K562 (cell line): ENCODE measurements around the gene NUDT2. TPM values are rescaled to one million over a fixed set of nuclear protein-coding genes. Genes with fewer than 3 reads are reported as not detected.
A peak's percentile ranks its signal among the peaks of the same experiment; 100 is the strongest.

Source experiments
- ATAC-seq: fragments of 200-7000 bp; cut with Tn5 transposase; 3 replicates; pipeline ENCODE4 v1.9.1; 2020; ENCODE audit warnings: moderate library complexity
- BruUV-seq: library from RNA; stranded (reverse); fragments of 400-500 nt; replicated peaks from 2 replicates; lab custom pipeline; 2021; lab: Mats Ljungman, UMichigan
- CTCF ChIA-PET: fragments of 300-600 bp; formaldehyde crosslinking; extraction: SDS; loops from one replicate; lab custom pipeline; 2021; ENCODE audit warnings: low intra/inter-chr PET ratio; lab: Yijun Ruan, JAX
- POLR2A ChIA-PET: fragments of 300-600, 350-650 bp; sonication (Branson Sonifier 250); formaldehyde crosslinking; extraction: SDS; loops from one replicate; lab custom pipeline; 2021; ENCODE audit warnings: antibody characterized with exemption, inconsistent platforms; lab: Yijun Ruan, JAX
- DNase-seq, 4 experiments: peaks; one replicate each; pipeline versions ENCODE4 v3.0.0 to v3.0.0-alpha.2; 2011 to 2018; ENCODE audit warnings: low spot score in 3 of 4, mixed read lengths in 3 of 4; ENCODE audit errors: extremely low read depth in 1 of 4
- FAIRE-seq: peaks from 2 replicates; lab custom pipeline; 2011; peaks lifted over from hg19 to GRCh38; lab: Jason Lieb, UNC
- H2AFZ ChIP-seq: 2 replicates; pipeline ENCODE4 v1.6.0; 2011; ENCODE audit warnings: low read depth, low read length, control low read depth, inconsistent platforms
- H3K27ac ChIP-seq: fragments of 200-600 bp; 3 replicates; pipeline ENCODE4 v1.8.0; 2011; ENCODE audit warnings: low read depth, mild to moderate bottlenecking, control low read depth, inconsistent platforms, low read length, moderate library complexity, mixed read lengths; ENCODE audit errors: extremely low read depth
- H3K27me3 ChIP-seq, 2 experiments: fragments of 300-600 bp in 1 of 2; 2 replicates in 1 of 2; 3 replicates in 1 of 2; pipeline versions ENCODE4 v1.6.0 to v1.8.0; 2011; ENCODE audit warnings: inconsistent platforms in 2 of 2, low read length in 2 of 2, mild to moderate bottlenecking in 1 of 2, mixed read lengths in 1 of 2, moderate library complexity in 1 of 2; ENCODE audit not compliant: control insufficient read depth in 2 of 2, insufficient read depth in 2 of 2
- H3K36me3 ChIP-seq: fragments of 300-600 bp; 3 replicates; pipeline ENCODE4 v1.8.0; 2011; ENCODE audit warnings: mild to moderate bottlenecking, low read length, inconsistent platforms; ENCODE audit not compliant: control insufficient read depth, insufficient read depth
- H3K4me1 ChIP-seq, 2 experiments: fragments of 200-600 bp in 1 of 2; replicated peaks in 1 of 2; 2 replicates in 1 of 2; 3 replicates in 1 of 2; pipeline versions ENCODE4 v1.5.1 to v1.8.0; 2011; ENCODE audit warnings: inconsistent platforms in 2 of 2, low read length in 2 of 2, mild to moderate bottlenecking in 1 of 2, mixed read lengths in 1 of 2, moderate library complexity in 1 of 2; ENCODE audit not compliant: control insufficient read depth in 2 of 2, insufficient read depth in 2 of 2
- H3K4me2 ChIP-seq: 2 replicates; pipeline ENCODE4 v1.6.1; 2011; ENCODE audit warnings: low read length, control low read depth, inconsistent platforms, mixed read lengths; ENCODE audit not compliant: insufficient read depth
- H3K4me3 ChIP-seq: fragments of 200-600 bp; sonication (generic), shearing (Covaris generic); 2 replicates; pipeline ENCODE4 v1.5.1; 2016; ENCODE audit warnings: control low read depth, inconsistent platforms
- H3K79me2 ChIP-seq: fragments of 200-600 bp; 3 replicates; pipeline ENCODE4 v1.8.0; 2011; ENCODE audit warnings: low read length, inconsistent platforms; ENCODE audit not compliant: control insufficient read depth, insufficient read depth
- H3K9ac ChIP-seq, 2 experiments: 2 replicates each; pipeline versions ENCODE4 v1.6.0 to v1.6.1; 2011; ENCODE audit warnings: low read depth in 2 of 2, low read length in 2 of 2, control low read depth in 1 of 2, inconsistent platforms in 1 of 2, mild to moderate bottlenecking in 1 of 2, mixed read lengths in 1 of 2; ENCODE audit not compliant: insufficient read depth in 1 of 2
- H3K9me1 ChIP-seq: one replicate; pipeline ENCODE4 v1.6.0; 2011; ENCODE audit warnings: inconsistent platforms, mild to moderate bottlenecking, low read length, moderate library complexity; ENCODE audit not compliant: control insufficient read depth, insufficient read depth
- H3K9me3 ChIP-seq: replicated peaks from 2 replicates; pipeline ENCODE4 v1.5.1; 2011; ENCODE audit warnings: low read depth, low read length, inconsistent platforms; ENCODE audit not compliant: control insufficient read depth, insufficient read depth
- H4K20me1 ChIP-seq: replicated peaks from 2 replicates; pipeline ENCODE4 v1.6.1; 2011; ENCODE audit warnings: low read length, inconsistent platforms, mixed read lengths; ENCODE audit not compliant: control insufficient read depth, insufficient read depth
- EZH2 ChIP-seq: IDR thresholded peaks from 2 replicates; pipeline ENCODE4 v1.6.1; 2012; ENCODE audit warnings: low read depth, mild to moderate bottlenecking, inconsistent platforms, low read length, borderline replicate concordance
- KLF10 ChIP-seq: fragments of 250-450 bp; sonication (Bioruptor Pico); IDR thresholded peaks from 2 replicates; pipeline ENCODE4 v1.6.1; 2021; ENCODE audit warnings: matching md5 sums
- NCOA1 ChIP-seq: fragments of 450-650 bp; IDR thresholded peaks from 2 replicates; pipeline ENCODE4 v1.6.1; 2016; ENCODE audit warnings: low read depth
- ZNF212 ChIP-seq: fragments of 450-650 bp; formaldehyde crosslinking; IDR thresholded peaks from 2 replicates; pipeline ENCODE4 v1.4.0; 2020; ENCODE audit warnings: mild to moderate bottlenecking
- ZNF232 ChIP-seq: sonication (generic); formaldehyde crosslinking; IDR thresholded peaks from 2 replicates; pipeline ENCODE4 v1.8.0; 2022; ENCODE audit warnings: mild to moderate bottlenecking, missing genetic modification reagents
- ZNF75A ChIP-seq: fragments of 450-650 bp; formaldehyde crosslinking; IDR thresholded peaks from 2 replicates; pipeline ENCODE4 v1.4.0; 2020; ENCODE audit warnings: mild to moderate bottlenecking
- WGBS: fragments of 100-300 bp; shearing (Covaris generic); methylation state at CpG from one replicate; pipeline ENCODE4 v1.1.6; 2016; ENCODE audit warnings: low coverage, mixed read lengths; ENCODE audit not compliant: insufficient coverage; ENCODE audit errors: missing lambda C conversion rate; 5-methylcytosine and 5-hydroxymethylcytosine counted together
- in situ Hi-C: fragments of 300-500 bp; cut with MboI; formaldehyde crosslinking; loops from 4 replicates; pipeline ENCODE4 v1.15.0; 2018; ENCODE audit warnings: inconsistent platforms, mixed read lengths
- intact Hi-C: fragments of 100-400 bp; cut with micrococcal nuclease; formaldehyde crosslinking; loops from 2 replicates; pipeline ENCODE4 v1.14.2; 2022
- polyA plus RNA-seq, 8 experiments: library from polyadenylated mRNA; depleted of rRNA in 4 of 8; stranded (reverse) in 5 of 8; unstranded in 3 of 8; fragments of >200 nt; fragmentation: Nextera tagmentation in 2 of 8; fragmentation: Illumina TruSeq in 1 of 8; extraction: Ambion mirVana in 2 of 8; extraction: Trizol in 1 of 8; gene quantifications; 2 replicates each; pipeline versions ENCODE4 v1.2.1 to v1.2.3, GENCODE V29; 2011 to 2014; ENCODE audit warnings: inconsistent platforms in 1 of 8, missing spikeins in 1 of 8
- total RNA-seq, 7 experiments: library from RNA; depleted of rRNA in 6 of 7; stranded (reverse); fragments of >200 nt in 6 of 7; fragmentation: Illumina TruSeq in 2 of 7; extraction: Trizol in 2 of 7; gene quantifications; 2 replicates each; pipeline versions ENCODE4 v1.2.1 to v1.2.3, GENCODE V29; 2011 to 2021; ENCODE audit warnings: low replicate concordance in 1 of 7
- TF ChIP-seq, protein P1 (sequence below): fragments of 450-650 bp; formaldehyde crosslinking; IDR thresholded peaks from 2 replicates; pipeline ENCODE4 v1.4.0; 2020; ENCODE audit warnings: mild to moderate bottlenecking, mixed read lengths

Gene NUDT2
- total and polyA plus RNA-seq, 9 of the 15 experiments (the other 6 are each of a cell fraction or from before 2014, with no cell fraction given): 11.5 to 28.1 (median 19.0) TPM

DNA sequence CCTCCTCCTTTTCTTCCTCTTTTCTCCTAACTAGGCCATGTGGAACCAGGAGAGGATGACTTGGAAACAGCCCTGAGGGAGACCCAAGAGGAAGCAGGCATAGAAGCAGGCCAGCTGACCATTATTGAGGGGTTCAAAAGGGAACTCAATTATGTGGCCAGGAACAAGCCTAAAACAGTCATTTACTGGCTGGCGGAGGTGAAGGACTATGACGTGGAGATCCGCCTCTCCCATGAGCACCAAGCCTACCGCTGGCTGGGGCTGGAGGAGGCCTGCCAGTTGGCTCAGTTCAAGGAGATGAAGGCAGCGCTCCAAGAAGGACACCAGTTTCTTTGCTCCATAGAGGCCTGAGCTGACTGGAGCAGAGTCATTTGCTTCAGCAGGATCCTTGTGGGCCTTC lies 13.7 kb downstream of the NUDT2 start:
- TSS peak; percentile 49 for BruUV-seq
- no peak overlapping the region for H2AFZ ChIP-seq
- peaks cover 17% of the 10 kb centered on the region; the same call in 1 of the 3 replicates for H3K36me3 ChIP-seq
- ATAC-seq: no peak
- intact Hi-C loops (no loop called here), in situ Hi-C loops (no loop called here)
- CTCF ChIA-PET: no interaction called here
- no peak overlapping the region for H3K4me2 ChIP-seq
- TF ChIP-seq NCOA1 (no peak), EZH2 (no peak), ZNF232 (CRISPR knock-in tag) (no peak), ZNF212 (CRISPR knock-in tag) (no peak), ZNF75A (no peak), KLF10 (no peak)
- TF ChIP-seq, protein P1, sequence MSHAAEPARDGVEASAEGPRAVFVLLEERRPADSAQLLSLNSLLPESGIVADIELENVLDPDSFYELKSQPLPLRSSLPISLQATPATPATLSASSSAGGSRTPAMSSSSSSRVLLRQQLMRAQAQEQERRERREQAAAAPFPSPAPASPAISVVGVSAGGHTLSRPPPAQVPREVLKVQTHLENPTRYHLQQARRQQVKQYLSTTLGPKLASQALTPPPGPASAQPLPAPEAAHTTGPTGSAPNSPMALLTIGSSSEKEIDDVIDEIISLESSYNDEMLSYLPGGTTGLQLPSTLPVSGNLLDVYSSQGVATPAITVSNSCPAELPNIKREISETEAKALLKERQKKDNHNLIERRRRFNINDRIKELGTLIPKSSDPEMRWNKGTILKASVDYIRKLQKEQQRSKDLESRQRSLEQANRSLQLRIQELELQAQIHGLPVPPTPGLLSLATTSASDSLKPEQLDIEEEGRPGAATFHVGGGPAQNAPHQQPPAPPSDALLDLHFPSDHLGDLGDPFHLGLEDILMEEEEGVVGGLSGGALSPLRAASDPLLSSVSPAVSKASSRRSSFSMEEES (CRISPR knock-in tag): no peak
- no peak for FAIRE-seq
- H3K9ac ChIP-seq: no peak overlapping the region
- no peaks in the 10 kb centered on the region for H4K20me1 ChIP-seq
- no peak overlapping the region for H3K4me3 ChIP-seq
- no peaks in the 10 kb centered on the region for H3K9me3 ChIP-seq
- H3K4me1 ChIP-seq: no peaks in the 10 kb centered on the region
- H3K27ac ChIP-seq: no peak overlapping the region
- H3K9me1 ChIP-seq: no peaks in the 10 kb centered on the region
- H3K27me3 ChIP-seq: no peaks in the 10 kb centered on the region
- H3K79me2 ChIP-seq: no peaks in the 10 kb centered on the region
- DNase-seq: no peak
- 100% methylated on average over 3 of the region's 5 CpGs for WGBS
- POLR2A ChIA-PET: interaction anchor here (0.7 kb wide), 1 partner anchor 13 kb away, joined by 3 read pairs; no protein-coding TSS in a partner anchor
